DMS114 treated with DMSO at 0.1 percent for 48 hours (cell line): ENCODE measurements around the gene TRIM24.

ENCODE experiments used
- DNase-seq: peaks from one replicate; lab custom pipeline; 2025; ENCODE audit not compliant: unreplicated experiment; lab: John Stamatoyannopoulos, UW

The TRIM24 gene

DNA sequence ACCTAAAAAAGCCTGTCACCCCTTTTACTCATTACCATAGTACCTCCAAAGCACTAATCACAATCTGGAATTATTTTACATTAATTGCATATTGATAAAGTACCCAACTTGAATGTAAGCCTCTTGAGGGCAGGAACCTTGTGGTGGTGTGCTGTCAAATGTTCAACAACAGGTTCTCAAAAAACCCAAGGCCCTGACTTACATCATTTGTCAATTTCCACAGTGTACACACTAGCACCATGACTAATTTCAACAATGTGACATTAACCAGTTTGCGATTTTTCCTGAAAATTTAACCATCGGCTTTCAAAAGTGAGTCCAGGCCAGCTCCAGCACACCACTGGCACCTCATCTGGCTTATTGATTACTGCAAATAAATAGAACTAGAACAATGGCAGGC is 153.6 kb downstream of the TRIM24 start:
- no peak for DNase-seq

DNA sequence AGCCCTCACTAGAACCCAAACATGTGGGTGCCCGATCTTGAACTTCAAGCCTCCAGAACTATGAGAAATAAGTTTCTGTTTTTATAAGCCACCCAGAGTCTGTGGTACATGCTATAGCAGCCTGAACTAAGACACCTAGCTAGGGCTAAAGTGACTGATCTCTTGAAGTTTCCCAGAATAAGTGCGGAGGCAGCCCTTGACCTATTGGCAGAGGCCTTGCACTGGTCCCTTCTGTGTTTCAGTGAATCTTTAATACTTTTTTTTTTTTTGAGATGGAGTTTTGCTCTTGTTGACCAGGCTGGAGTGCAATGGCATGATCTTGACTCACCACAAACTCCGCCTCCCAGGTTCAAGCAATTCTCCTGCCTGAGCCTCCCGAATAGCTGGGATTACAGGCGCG is 156.0 kb downstream of the TRIM24 start:
- DNase-seq = no peak

DNA sequence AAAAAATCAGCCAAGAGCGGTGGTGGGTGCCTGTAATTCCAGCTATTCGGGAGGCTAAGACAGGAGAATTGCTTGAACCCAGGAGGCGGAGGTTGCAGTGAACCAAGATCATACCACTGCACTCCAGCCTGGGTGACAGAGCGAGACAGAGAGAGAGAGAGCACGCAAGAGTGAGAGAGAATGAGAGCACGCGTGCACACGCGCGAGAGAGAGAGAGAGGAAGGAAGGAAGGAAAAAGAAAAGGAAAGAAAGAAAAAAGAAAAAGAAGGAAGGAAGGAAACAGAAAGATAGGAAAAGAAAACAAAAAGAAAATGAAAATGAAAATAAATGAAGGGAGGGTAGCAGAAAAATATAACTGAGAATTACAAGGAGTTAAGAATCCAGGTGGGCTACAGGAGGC is 158.4 kb downstream of the TRIM24 start:
- DNase-seq = no peak

DNA sequence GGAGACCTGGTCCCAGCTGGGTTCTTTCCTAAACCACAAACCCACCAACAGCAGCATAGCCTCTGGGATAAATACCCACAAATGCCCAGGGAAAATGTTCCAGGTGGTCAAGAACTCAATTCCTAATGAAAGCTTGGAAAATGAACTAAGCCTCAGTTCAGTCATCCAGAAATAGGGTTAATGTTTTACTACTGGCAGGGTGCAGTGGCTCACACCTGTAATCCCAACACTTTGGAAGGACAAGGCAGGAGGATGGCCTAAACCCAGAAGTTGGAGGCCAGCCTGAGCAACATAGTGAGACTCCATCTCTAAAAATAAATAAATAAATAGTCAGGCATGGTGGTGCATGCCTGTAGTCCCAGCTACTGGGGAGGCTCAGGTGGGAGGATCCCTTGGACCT is 158.9 kb downstream of the TRIM24 start:
- no peak for DNase-seq

DNA sequence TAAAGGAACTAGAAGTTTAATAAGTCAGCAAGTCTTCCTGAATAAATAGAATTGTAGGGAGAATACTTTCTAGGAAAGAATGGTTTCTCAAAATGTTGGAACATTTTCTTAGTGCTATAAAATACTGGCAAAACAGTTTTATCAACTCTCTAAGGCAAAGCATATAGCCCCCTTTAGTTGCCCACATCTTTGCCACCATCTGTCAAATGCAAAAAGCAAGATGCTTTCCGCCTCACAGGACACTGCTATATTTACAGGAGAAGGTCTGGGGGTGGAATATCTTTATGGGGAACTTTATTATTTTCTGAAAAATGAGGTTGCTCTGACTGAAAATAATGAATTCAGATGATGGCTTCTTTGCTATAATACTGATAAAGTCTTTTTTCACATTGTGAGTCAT is 162.8 kb downstream of the TRIM24 start:
- DNase-seq = no peak

DNA sequence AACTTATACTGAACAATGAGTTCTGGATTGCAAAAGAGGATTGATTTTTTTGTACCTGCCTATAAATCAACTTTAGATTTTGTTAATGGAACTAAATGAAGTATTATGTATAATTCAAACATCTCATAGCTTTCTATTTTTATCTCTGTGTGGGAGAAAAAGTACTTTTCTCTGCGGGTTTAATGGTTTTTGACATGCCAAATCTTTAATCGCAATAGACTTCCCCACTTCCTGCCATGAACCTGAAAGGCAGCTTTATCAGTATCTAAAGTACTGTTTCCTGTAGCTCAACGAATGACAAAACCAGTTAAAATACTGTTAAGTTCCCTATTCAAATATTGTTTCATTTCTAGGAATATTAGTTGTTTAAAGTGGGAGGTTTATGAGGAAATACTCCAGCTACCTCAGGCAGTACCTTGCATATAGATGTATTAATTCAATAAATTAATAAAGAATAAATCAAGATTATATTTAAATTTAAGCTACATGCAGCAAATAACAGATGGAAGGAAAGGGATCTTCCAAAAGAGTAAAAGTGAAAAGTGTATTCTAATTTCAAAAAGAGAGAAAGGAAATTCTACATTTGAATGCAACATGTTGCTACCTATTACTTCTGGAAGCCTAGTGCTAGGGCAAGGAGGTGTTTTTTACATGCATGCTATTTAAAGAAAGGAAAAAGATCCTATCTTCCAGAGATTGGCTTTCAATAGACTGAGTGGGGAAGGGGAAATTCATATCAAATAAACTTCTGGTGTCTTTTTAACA is 165.2 kb downstream of the TRIM24 start:
- DNase-seq = no peak

DNA sequence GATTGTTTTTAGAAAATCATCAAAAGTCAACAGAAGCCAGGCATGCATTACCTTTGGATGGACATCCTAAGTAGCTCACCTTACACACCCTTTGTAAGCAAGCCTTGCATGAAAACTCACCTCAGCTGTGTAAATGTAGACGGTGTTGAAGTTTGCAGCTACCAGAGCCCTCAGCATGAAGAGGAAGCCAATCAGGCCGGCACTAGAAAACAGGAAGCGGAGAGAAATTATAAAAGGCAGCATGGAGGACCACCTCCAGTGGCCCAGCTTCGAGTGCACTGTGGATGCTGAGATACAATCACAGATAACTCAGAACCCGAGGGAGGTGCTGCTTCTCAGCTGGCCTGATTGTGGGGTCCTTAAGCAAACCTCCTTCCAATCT is 165.8 kb downstream of the TRIM24 start:
- DNase-seq = no peak

DNA sequence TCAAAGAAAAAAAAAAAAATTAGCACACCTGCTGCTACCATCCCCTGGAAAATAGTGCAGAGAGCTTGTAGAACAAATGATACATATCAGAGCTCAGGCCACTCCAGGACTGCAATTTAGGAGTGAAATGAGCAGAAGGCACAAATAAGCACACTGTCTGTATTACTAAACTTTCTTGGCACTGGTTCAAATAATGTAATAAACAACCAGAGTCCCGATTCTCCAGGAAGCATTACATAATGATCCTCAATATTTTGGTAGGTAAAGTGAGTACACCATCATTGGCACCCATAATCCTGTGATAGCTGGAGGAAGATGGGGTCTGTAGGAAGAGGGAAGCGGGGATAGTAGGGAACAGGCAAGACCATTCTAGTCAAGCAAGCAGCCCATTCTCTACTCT is 166.8 kb downstream of the TRIM24 start:
- no peak for DNase-seq

DNA sequence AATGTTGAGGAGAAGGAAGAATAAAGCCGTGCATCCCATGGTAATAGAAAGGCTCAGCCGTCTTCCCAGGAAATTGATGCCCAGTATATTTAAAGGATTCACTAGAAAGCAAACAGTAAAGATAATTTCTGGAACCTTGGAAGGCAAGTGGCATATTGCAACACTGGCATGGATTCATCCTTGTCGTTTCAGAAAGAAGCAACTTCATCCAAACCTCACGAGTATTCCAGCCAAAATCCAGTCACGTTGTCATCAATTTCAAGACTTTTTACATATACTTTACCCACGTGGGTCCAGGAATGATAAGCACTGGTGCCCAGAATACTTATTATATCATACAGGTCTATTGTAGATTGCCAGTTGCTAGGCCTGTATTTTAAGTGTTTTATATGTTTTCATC is 167.3 kb downstream of the TRIM24 start:
- no peak for DNase-seq

DNA sequence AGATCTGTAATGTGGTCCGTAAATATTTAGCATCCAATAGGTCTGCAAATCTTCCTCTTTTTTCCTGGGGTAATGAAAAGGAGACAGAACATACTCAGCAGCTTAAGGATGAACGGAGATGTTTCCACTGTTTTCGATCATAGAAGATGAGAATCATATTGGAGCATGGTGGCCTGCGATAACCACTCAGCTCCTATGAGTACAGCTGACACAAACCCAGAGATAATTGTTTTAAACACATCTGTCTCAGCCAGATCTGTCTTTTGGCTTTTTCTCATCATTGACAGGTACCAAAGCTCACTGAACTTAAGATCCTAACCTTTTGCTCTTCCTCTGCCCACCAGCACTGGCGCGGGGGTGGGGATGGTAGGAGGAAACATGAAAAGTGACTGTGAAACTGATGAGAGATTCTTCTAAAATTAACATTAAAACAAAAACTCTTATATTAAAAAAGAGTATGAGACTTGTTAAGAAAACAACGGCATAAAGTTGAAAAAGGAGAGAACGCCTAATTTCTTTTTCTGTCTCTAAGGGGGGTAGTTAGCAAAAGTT is 170.1 kb downstream of the TRIM24 start:
- DNase-seq = no peak

DNA sequence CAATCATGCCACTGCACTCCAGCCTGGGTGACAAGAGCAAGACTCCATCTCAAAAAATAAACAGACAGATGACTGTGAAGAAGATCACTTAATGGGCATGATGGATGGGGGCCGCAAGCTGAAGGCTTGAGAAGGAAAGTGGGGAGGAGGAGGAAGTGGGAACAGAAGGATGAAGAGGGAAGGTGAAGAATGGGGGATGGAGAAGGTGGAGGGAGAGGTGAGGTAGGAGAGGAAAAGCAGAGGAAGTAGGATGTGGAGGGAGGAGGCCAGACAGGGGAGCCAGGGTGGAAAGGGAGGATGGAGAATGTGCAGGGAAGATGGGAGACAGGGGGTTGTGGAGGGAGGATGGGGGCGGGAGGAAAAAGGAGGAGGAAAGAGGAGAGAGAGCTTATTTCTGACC is 172.3 kb downstream of the TRIM24 start:
- DNase-seq = no peak

DNA sequence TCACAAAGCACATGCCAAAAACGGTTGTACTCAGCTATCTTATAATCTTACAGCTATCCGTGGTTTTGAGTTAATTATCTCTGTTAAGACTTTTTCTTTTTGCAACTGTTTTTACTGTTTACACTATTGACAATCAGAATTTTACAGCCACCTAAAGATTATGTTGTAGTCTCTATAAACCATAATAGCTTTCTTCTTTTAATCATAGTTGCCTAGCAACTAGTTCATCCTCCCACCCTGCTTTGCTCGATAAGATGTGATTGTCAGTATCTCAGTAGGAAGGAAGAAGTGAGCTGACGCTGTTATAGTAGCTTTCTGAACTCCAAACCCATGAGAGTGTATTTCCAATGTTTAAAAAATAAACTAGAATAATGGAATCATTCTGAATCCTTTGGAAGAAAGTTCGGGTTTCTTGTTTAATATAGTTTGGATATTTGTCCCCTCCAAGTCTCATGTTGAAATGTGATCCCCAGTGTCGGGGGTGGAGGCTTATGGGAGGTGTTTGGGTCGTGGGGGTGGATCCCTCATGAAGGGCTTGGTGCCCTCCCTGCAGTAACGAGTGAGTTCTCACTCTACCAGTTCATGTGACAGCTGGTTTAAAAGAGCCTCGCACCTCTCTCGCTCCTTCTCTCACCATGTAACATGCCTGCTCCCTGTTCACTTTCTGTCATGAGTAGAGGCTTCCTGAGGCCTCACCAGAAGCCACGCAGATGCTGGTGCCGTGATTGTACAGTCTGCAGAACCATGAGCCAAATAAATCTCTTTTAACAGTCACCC is 173.0 kb downstream of the TRIM24 start:
- DNase-seq = no peak
